GM19035 (cell line): Measurements from ENCODE around the gene LRP4.
"Not testable (repeated sequence)": the region's sequence is repeated elsewhere in the genome, so short reads cannot be mapped to it uniquely, and the experiment has no call there.

Source experiments
- ATAC-seq: cut with Tn5 transposase; IDR thresholded peaks from one replicate; pipeline ENCODE4 v1.9.1; 2021; ENCODE audit not compliant: unreplicated experiment

Gene LRP4, protein sequence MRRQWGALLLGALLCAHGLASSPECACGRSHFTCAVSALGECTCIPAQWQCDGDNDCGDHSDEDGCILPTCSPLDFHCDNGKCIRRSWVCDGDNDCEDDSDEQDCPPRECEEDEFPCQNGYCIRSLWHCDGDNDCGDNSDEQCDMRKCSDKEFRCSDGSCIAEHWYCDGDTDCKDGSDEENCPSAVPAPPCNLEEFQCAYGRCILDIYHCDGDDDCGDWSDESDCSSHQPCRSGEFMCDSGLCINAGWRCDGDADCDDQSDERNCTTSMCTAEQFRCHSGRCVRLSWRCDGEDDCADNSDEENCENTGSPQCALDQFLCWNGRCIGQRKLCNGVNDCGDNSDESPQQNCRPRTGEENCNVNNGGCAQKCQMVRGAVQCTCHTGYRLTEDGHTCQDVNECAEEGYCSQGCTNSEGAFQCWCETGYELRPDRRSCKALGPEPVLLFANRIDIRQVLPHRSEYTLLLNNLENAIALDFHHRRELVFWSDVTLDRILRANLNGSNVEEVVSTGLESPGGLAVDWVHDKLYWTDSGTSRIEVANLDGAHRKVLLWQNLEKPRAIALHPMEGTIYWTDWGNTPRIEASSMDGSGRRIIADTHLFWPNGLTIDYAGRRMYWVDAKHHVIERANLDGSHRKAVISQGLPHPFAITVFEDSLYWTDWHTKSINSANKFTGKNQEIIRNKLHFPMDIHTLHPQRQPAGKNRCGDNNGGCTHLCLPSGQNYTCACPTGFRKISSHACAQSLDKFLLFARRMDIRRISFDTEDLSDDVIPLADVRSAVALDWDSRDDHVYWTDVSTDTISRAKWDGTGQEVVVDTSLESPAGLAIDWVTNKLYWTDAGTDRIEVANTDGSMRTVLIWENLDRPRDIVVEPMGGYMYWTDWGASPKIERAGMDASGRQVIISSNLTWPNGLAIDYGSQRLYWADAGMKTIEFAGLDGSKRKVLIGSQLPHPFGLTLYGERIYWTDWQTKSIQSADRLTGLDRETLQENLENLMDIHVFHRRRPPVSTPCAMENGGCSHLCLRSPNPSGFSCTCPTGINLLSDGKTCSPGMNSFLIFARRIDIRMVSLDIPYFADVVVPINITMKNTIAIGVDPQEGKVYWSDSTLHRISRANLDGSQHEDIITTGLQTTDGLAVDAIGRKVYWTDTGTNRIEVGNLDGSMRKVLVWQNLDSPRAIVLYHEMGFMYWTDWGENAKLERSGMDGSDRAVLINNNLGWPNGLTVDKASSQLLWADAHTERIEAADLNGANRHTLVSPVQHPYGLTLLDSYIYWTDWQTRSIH (N-terminal part only)

DNA sequence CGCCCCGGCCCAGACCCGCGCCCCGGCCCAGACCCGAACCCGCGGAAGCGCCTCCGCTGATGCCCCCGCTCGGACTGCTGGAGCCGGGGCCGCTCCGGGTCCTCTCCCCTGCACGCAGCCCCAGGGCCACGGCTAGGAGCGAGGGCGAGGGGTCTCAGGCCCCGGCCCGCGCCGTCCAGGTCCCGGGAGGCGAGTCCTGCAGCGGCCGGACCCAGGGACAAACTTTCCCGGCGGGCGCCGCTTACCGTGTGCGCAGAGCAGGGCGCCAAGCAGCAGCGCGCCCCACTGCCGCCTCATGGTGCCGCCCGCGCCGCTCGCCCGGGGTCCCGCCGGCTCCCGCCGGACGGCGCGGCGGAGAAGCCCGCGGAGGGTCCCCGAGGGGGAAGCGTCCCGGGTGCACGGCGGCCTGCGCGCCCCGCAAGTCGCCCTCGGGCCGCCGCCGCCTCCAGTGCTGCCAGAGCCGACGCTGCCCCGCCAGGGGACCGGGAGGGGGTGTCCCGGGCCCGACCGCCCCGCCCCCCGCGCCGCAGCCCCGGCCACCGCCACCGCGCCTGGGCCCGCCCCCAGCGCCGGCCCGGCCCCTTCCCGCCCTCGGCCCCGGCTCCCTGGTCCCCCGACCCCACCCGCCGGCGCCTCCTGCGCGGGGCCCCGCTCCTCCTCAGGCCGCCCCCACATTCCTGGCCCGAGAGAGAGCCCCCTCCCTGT lies at the start of gene LRP4:
LRP4 (minus strand) TSS at position 468 of the 705 bp plus-strand sequence; CDS start at position 297, 171 bp downstream.
- ATAC-seq = no peak

DNA sequence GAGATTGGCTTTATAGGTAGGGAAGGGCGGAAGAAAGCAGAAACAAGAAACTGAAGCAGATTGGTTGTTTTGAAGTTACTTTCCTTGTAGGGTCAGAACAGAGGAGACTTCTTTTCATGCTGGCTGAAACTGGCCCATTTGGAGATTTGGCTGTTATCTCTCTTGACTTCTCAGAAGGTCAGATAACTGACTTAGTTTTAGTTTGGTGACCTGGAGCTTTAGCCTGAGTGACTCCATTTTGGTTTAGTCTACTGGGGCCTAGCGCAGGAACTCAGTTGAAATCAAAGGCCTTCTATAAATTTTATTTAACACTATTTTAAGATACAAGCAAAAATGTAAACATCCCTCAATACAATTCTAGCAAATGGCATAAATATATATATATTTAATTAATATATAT lies 49.6 kb upstream of the LRP4 start:
- no peak for ATAC-seq

DNA sequence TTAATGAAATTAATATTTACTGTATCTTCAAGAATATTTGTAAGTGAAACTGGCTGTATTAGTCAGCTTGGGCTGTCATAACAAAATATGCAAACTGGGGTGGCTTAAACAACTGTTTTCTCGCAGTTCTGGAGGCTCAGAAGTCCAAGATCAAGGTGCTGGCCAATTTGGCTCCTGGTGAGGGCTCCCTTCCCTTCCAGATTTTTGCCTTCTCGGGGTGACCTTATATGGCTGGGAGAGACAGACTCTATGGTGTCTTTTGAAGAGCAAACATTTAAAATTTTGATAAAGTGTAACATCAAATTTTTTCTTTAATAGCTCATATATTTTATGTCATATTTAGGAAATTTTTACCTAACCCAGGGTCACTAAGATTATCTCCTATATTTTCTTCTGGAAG lies 48.4 kb upstream of the LRP4 start:
- ATAC-seq = no peak

DNA sequence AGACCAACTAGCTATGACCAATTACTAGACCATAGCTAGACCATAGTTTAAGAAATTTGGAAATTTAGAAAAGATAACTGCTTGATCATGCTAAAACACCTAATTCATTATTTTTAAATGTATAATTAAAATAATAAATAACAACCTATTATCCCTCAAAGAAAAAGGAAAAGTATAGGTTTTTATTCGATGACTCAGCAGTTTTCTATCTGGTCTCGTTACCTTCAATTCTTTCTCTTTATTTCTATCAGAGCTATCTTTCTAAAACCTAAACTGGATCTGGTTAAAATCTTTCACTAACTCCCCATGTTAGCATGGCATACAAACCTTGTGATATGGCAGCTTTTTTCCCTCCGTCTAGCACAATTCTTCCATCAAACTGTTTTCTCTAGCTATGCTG lies 45.5 kb upstream of the LRP4 start:
- no peak for ATAC-seq

DNA sequence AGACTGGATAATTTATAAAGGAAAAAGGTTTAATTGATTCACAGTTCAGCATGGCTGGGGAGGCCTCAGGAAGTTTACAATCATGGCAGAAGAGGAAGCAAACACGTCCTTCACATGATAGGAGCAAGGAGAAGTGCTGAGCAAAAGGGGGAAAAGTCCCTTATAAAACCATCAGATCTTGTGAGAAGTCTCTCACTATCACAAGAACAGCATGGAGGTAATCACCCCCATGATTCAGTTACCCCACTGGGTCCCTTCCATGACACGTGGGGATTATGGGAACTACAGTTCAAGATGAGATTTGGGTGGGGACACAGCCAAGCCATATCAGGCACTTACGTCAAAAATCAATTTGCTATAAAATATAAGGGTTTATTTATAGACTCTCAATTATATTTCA lies 43.5 kb upstream of the LRP4 start:
- not testable (repeated sequence) for ATAC-seq

DNA sequence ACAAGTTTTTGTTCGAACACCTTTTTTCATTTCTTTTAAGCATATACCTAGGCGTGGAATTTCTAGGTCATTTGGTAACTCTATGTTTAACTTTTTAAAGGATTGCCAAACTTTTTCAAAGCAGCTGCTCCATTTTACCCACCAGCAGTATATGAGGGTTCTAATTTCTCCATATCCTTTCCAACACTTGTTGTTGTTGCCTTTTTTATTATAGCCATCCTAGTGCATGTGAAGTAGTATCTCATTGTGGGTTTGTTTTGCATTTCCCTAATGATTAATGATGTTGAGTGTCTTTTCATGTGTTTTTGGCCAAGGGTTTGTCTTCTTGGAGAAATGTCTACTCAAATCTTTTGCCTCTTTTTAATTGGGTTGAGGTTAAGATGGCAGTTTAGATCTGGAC lies 42.7 kb upstream of the LRP4 start:
- no peak for ATAC-seq

DNA sequence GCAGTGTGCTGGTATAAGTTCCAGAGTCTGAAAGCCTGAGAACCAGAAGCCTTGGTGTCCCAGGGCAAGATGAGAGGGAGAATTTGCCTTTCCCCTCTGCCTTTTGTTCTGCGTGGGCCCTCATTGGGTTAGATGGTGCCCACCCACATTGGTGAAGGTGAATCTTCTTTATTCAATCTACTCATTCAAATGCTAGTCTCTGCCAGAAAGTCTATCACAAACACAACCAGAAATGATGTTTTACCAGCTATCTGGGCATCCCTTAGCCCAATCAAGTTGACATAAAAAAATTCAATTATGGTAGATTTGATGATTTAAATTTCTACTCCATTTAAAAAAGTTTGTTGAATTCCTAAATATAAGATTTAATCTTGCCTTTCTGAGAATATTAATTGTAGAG lies 40.4 kb upstream of the LRP4 start:
- ATAC-seq = no peak

DNA sequence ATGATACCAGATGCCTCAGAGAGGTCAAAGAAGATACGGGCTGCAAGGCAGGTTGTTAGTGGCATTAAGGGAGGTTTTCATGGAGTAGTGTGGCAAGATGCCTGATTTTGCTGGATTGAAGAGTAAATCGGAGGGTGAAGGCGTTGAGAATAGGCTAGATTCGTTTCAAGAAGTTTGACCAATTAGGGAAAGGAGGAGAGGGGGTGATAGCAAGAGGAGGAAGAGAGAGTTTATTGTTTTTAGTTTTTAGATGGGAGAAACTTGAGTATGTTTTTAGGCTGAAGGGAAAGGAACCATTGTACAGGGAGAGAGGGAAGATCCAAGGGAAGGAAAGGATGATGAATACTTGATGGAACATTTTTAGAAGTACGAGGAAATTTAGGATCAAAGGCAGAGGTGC lies 34.7 kb upstream of the LRP4 start:
- no peak for ATAC-seq

DNA sequence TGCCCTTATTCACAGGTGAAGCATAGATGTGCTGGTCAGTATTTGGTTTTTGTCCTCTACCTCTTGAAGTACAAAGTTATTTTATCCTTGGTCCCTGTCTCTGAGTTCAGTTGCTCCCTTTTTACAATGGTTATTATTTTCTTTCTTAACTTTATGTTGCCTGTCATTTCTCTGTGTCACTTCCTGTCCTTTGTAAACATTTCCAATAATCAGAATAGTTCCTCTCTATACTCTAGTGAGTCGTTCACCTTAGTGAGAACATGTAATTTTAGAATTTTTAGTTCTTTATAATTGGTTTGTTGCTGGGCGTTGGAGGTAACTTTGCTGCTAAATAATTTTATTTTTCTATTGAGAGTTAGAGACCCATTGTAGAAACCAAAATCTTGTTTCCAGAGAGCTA lies 34.2 kb upstream of the LRP4 start:
- no peak for ATAC-seq

DNA sequence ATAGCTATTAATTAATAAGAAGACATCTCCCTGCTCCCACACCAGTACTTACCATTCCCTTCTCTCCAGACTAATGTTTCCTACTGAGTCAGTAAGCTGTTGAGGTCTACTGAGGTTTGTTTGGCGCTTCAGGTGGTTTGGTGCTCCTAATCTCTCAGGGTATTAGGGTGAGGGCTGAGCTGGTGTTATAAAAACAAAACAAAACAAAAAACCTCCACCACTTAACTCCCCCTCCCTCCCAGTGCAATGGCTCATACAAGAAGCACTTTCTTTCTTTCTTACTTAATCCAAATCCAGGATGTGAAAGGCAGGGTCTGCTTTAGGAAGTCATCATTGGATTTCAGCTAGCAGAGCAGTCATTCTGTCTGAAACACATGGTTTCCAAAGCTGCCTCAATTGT lies 33.5 kb upstream of the LRP4 start:
- ATAC-seq = no peak

DNA sequence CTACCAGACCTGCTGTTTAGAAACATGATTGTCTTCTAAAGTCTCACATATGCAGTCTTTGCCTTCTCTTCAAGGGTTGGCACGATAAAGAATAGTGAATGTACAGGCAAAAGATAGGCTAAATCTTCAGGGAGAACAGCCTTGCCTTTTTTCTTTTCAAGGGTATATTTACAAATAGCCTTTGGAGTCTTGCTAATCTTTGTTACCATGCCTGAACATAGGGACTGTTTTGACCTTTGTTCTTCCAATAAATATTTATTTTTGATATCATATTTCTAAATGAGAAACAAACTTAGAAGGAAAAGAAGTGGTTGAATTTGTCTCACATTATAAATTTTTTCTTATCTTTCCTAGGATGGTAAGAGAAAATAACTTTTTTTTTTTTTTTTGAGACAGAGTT lies 30.9 kb upstream of the LRP4 start:
- no peak for ATAC-seq

DNA sequence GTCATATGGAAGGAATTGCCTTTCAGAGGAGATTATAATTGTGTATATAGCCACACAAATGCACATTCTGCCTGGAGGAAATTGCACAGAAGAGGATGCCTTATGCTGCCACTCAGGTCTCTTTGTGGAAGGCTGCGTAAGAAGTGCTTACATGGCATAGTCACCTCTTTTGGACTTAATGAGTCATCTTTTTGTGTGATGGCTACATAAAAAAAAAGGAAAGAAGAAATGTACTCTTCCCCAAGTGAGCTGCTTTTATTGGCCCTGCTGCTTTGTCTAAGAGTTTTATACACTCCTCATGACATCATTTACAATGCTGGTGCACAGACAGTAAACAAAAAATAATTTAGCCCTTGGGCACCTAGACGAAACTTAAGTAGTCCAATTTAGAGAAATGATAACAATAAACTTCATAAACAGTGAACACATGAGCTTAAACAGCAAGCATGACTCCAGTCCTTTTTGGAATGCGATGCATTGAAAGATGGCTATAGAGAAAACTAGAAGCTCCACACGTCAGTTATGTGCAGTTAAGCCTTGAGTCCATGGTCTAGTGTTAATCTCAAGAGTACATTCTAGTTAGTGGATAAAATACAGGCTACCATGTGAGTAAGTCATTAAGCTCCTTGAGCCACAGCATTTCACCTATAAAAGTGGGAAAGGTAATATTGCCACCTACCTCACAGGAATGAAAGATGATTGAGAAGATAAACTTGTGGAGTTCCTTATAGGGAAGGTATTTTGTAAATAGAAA lies 30.2 kb upstream of the LRP4 start:
- ATAC-seq = no peak

DNA sequence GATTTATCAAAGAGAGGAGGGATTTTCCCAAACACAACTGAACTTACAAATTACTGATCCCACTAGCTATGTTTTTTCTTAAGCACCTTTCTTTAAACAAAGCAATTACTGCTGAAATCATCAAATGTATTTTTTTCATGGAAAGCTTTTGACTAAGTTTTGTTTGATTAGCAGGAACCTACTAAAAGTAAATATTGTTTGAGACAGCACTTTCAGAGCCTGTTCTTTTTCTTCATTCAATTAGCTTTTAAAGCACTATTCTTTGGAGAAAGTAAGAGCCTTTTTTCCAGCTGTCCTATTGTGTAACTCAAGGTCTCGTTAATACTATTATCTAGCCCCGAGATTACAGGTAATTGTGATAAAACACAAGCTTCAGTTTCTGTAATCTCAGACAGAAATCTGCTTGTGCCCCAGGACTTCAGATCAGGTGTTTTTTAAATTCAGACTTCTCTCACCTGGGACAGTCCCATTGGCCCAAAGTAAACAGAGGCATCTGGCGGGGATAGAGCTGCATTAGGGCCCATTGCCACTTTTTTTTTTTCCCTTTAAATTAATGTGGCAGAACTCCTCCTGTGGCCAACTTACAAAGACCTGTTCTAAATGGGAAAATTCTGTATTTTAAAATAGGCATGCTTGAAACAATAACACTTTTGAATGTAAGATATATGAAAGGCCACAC lies 29.2 kb upstream of the LRP4 start:
- ATAC-seq = no peak

DNA sequence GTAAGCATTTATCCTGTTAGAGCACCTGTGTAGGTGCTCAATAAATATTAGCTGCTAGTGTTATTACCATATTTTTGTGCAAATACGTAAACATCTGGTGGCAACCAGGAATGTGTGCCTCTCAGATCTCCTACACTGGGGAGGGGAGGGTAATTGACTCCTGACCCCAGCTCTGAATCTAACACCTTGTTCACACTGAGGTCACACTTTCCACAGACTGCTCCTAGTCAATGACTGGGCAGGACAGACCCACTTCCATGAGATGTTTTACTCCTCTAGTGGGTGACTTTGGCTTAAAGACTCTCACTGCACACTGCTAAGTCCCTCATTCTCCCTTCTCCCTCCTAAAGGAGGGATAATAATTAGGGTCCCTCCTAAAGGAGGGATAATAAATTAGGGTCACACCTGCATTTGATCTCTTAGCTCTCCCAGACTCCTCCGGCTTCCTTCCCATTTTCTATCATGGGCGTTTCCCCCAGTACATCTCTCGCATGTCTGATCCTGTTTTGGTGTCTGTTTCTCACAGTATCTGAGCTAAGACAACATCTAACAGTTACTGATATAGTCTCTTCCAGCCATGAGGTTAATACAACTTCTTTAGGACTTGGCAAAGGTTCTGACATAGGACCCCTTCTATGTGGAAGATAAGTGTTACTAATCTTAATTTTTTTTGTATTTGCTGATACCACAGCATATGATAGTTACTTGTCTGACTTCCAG lies 26.2 kb upstream of the LRP4 start:
- no peak for ATAC-seq

DNA sequence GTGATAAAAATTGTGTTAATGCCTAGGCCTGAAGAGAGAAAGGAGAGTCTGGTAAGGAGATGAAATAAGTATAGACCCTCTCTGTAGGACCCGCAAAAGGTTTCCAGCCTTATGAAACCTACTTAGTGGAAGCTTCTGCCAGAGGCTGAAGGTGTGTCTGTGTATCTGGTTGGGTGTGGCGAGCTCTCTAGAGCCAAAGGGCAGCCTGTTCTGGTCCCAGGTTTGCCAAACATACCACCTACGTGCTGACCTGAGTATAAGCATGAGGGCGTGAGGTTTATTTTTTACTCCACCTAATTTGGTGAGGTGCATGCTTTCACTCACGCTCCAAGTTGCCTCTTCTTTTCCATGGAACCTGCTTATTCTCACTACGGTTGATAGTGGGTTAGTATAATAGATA lies 23.8 kb upstream of the LRP4 start:
- no peak for ATAC-seq

DNA sequence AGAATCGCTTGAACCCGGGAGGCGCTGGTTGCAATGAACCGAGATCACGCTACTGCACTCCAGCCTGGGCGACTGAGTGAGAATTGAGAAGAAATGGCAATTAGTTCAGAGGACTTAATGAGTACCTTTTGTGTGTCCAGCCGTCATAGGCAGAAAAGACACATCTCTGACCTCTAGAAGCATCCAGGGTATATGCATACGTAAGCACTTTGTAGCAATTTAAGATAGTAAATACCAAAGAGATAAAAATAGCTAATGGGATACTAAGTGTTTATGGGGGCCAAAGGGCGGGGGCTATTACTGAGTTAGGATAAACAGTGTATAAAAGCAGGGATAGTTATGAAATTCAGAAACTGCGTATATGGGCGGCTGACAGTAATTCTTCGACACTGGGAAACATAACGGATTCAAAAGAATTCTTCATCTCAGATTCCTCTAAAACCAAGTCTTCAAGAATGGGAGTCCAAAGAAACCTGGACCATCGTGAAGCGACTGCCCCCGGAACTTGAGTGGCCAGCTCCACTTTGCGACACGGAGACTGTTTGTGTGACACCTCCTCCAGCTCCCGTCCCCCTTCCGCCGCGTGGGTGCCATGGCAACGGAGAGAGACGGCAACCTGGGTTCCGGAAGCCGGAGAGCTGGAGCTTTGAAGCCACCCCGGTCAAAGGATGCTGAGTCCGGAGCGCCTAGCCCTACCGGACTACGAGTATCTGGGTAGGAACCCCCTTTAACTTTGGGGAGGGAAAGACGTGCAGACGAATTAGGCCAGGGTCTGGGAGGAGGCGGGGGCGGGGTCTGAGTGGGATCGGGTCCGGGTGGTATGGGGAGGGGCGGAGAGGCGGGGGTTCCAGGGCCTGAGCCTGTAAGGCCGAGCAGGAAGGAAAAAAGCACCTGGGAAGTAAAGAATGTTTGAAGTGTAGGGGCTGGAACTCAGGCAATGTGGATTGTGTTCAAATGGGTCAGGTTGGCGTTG lies 18.1 kb upstream of the LRP4 start, which contains the start of gene CSTPP1:
CSTPP1 (plus strand) TSS at position 624 of the 973 bp plus-strand sequence; CDS start at position 669, 45 bp downstream.
- ATAC-seq = peak; percentile 92

DNA sequence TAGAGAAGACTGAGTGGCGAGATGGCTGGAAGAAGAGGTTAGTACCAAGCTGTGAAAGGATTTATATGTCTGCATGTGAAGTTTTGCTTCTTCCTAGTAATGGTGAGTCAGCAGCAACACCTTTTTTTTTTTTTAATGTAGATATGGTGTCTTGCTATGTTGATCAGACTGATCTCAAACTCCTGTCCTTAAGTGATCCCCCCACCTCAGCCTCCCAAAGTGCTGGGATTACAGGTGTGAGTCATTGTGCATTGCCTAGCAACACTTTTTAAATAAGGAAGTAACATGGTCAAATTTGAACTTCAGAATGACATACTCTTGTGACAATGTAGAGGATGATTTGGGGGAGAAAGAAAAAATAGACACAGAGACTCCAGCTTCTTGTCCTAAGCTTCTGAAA lies 11.7 kb upstream of the LRP4 start:
- no peak for ATAC-seq
